ENCODE measurements around the gene TMEM184B. TPM values are rescaled to one million over a fixed set of nuclear protein-coding genes. Genes with fewer than 3 reads are reported as not detected.

Gene TMEM184B
- total RNA-seq = 10 to 100 TPM; 39.1 to 56.1 (median 51.4) TPM

DNA sequence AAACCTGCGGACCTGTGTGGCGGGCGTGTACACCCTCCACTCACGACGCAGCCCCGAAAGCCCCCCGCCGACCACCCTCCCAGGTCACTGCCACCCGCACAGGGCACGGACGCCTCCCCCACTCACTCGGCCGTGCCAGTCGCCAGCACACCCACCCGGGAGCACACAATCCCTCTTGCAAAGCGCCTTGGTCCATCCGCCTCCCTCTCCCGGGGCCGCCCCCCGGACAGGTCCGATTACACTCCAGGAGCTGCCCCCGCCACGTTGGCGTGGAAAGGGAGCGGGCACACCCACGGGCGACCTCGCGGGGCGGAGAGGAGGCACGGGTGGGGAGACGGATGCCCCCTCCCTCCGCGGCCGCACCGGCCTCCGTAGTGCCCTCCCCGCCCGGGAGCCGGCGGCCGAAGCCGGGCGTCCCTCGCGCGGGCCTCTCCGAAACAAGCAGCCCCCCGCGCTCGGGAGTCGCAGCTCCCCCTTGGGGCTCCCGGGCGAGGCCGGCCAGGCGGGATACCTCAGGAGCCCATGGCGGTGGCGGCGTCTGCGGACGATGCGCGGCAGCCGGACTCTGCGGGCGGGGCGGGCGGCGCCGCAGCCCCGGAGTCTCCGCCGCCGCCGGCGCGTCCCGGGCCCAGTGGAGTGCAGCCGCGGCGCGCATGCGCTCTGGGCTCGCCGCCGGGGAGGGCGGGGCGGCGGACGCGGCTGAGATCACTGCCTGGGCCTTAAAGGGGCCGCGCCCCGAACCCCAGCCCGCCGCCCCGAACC is at the start of gene TMEM184B:
Gene TMEM184B (minus strand): TSS at position 638 of the 762 bp plus-strand sequence. CDS start 25,049 bp downstream, outside the sequence.
- no peaks in the 10 kb centered on the region for H3K27me3 ChIP-seq
- DNase-seq = peak; percentile 70 to 90 (median 88)
- no peaks in the 10 kb centered on the region for H3K36me3 ChIP-seq
- H3K27ac ChIP-seq = peak within 1 kb of the TSS; percentile 78 to 94 (median 88)
- H3K9me3 ChIP-seq = no peaks in the 10 kb centered on the region
- peak within 1 kb of the TSS; percentile 68 to 100 (median 89) for H3K4me3 ChIP-seq
- peaks cover 0 to 31% (median 7%) of the 10 kb centered on the region in 4 donors for H3K4me1 ChIP-seq
- peak; percentile 49 to 91 for TF ChIP-seq POLR2A (IDR thresholded peaks at IDR 0.05)
- TF ChIP-seq, protein P1, sequence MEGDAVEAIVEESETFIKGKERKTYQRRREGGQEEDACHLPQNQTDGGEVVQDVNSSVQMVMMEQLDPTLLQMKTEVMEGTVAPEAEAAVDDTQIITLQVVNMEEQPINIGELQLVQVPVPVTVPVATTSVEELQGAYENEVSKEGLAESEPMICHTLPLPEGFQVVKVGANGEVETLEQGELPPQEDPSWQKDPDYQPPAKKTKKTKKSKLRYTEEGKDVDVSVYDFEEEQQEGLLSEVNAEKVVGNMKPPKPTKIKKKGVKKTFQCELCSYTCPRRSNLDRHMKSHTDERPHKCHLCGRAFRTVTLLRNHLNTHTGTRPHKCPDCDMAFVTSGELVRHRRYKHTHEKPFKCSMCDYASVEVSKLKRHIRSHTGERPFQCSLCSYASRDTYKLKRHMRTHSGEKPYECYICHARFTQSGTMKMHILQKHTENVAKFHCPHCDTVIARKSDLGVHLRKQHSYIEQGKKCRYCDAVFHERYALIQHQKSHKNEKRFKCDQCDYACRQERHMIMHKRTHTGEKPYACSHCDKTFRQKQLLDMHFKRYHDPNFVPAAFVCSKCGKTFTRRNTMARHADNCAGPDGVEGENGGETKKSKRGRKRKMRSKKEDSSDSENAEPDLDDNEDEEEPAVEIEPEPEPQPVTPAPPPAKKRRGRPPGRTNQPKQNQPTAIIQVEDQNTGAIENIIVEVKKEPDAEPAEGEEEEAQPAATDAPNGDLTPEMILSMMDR (IDR thresholded peaks at IDR 0.05) = no peak

DNA sequence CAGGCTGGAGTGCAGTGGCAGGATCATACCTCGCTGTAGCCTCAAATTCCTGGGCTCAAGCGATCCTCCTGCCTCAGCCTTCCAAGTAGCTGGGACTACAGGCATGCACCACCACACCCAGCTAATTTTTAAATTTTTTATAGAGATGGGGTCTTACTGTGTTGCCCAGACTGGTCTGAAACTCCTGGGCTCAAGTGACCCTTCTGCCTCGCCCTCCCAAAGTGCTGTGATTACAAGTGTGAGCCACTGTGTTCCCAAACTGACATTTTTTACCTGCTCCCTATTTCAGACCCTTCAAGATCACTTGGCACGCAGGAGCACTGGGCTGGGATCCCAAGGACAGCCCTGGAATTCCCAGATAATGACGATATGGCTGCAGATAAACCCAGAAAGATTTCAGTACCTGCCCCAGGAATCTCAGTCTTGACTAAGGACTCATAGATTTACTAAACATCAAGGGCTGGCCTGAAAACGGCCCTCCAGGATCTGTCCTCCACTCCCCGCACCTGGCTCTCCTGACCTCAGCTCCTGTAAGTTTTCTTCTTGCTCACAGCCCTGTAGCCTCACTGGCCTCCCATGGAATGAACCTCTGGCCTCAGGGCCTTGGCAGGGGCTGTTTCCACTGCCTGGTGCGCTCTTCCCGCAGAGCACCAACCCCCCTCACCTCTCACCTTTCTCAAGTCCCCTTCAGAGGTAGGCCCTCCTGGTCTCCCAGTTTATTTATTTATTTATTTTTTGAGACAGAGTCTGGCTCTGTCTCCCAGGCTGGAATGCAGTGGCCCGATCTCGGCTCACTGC is 48.0 kb upstream of the TMEM184B start:
- no peak for TF ChIP-seq POLR2A (IDR thresholded peaks at IDR 0.05)
- TF ChIP-seq, protein P1 (IDR thresholded peaks at IDR 0.05) = no peak
- H3K36me3 ChIP-seq = no peaks in the 10 kb centered on the region
- H3K9me3 ChIP-seq = no peaks in the 10 kb centered on the region
- no peak overlapping the region for H3K4me3 ChIP-seq
- peaks cover 0 to 18% (median 0%) of the 10 kb centered on the region in 4 donors for H3K4me1 ChIP-seq
- H3K27ac ChIP-seq = no peak overlapping the region
- DNase-seq = no peak
- H3K27me3 ChIP-seq = no peaks in the 10 kb centered on the region

DNA sequence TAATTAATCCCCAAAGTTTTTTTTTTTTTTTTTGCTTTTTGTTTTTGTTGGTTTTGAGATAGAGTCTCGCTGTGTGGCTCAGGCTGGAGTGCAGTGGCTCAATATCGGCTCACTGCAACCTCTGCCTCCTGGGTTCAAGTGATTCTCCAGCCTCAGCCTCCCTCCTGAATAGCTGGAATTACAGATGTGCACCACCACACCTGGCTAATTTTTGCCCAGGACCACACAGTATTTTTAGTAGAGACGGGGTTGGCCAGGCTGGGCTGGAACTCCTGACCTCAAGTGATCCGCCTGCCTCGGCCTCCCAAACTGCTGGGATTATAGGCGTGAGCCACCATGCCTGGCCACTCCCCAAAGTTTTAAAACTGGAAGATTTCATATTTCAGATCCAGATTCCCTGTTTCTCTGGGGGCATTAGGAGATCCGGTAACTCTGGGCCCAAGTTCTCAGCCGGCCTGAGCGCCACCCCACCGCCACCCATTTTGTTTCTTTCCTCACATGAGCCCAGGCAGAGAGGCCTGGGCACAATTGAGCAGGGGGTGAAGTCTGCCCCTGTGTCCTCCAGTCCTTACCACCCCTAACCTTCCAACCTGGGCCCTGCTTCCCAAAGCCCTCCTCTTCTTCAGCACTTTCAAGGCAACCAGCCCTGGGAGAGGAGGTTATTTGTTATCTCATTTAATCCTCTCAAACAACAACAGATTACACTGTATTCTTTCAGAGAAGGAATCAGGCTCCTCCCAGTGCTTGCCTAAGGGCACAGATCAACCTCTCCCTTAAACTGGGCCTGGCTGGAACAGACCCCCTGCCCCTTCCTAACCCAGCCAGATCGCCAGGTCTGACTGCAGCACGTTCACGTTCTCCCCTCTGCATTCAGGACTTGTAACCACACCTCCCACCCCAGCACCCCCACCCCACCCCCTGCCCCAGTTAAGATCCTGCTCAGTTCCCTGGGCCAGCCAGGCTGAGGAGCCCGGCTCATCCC is 46.3 kb upstream of the TMEM184B start:
- Histone ChIP-seq H3K27ac (peak overlapping the region in 3 of 4 donors; percentile 92 to 100 (median 98)), H3K9me3 (no peaks in the 10 kb centered on the region), H3K27me3 (no peaks in the 10 kb centered on the region), H3K36me3 (no peaks in the 10 kb centered on the region), H3K4me3 (peak overlapping the region in 1 of 4 donors; percentile 62), H3K4me1 (peaks cover 0 to 33% (median 9%) of the 10 kb centered on the region in 4 donors)
- TF ChIP-seq, protein P1 (IDR thresholded peaks at IDR 0.05) = no peak
- no peak for TF ChIP-seq POLR2A (IDR thresholded peaks at IDR 0.05)
- no peak for DNase-seq

DNA sequence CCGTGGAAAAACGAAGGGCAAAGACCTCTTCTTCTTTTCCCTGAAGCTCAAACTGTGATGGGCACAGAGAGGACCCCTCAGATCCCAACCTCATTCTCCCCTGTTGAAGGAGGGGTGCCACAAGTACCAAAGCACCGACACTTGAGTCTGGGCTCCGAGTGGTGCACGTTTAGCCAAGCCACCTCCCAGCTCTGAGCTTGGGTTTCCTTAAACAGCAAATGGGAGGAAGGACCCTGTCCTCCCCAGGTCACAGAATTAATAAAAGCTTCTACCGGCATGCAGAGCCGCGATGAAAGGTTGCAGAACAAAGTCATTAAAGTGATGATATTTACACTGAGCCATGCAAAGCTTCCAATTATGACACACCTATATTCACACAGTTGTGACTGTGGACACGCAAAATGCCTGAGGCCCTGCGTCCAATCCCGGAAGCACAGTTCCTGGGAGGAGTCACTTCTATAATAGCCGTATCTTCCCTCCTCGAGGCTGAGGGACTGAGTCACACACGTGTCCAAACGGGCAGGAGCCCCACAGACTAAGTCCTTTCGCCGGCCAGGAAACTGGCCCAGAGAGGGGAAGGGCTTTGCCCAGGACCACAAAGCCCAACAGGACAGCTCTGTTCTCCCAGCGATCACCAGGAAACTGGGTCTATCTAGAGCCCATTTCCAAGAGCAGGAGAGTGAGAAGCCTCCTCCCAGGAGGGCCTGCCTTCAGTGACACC is 45.3 kb upstream of the TMEM184B start:
- H3K27me3 ChIP-seq = no peaks in the 10 kb centered on the region

More for the DNA sequence above, 45.3 kb upstream of the TMEM184B start:
- peaks cover 0 to 42% (median 14%) of the 10 kb centered on the region in 4 donors for H3K4me1 ChIP-seq
- TF ChIP-seq, protein P1 (IDR thresholded peaks at IDR 0.05) = no peak
- TF ChIP-seq POLR2A (IDR thresholded peaks at IDR 0.05) = peak; percentile 50 to 54
- H3K9me3 ChIP-seq = no peaks in the 10 kb centered on the region
- H3K36me3 ChIP-seq = no peaks in the 10 kb centered on the region
- peak overlapping the region in 2 of 4 donors; percentile 62 to 90 for H3K4me3 ChIP-seq
- peak in 2 of 3 donors; percentile 80 to 89 for DNase-seq
- peak overlapping the region; percentile 86 to 100 (median 95) for H3K27ac ChIP-seq
